OCI-LY1 (cell line): ENCODE data around the gene TP53RK.

Experiments used
- EZH2 ChIP-seq: fragments of 200-600 bp; sonication (generic), shearing (Covaris generic); IDR thresholded peaks from 2 replicates; pipeline ENCODE4 v1.8.0; 2017; ENCODE audit warnings: borderline replicate concordance, mixed run types, mild to moderate bottlenecking, antibody characterized with exemption, low read length, moderate library complexity, mixed read lengths
- TF ChIP-seq, protein P1 (sequence below): fragments of 200-600 bp; sonication (generic), shearing (Covaris generic); IDR thresholded peaks from 2 replicates; pipeline ENCODE4 v1.5.1; 2017; ENCODE audit warnings: mild to moderate bottlenecking, antibody characterized with exemption, low read length, moderate library complexity, mixed read lengths

DNA sequence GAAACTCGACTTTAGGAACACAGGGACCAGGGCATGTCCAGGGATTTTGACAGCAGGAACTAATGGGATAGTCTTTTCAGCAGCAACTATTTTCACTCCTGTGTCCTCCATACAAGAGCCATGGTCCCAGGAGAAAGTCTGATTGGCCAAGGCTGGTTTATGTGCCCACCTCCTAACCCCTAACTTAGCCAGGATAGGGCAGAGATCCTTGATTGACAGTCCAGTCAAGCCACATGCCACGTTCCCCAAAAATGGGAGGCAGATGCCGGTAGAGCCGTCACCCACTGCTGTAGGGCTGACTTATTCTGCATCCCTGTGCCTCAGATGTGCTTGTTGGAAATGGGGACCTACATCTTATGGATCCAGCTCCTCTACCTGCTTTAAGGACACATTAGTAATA, 42.5 kb upstream of the TP53RK start:
- TF ChIP-seq, protein P1, sequence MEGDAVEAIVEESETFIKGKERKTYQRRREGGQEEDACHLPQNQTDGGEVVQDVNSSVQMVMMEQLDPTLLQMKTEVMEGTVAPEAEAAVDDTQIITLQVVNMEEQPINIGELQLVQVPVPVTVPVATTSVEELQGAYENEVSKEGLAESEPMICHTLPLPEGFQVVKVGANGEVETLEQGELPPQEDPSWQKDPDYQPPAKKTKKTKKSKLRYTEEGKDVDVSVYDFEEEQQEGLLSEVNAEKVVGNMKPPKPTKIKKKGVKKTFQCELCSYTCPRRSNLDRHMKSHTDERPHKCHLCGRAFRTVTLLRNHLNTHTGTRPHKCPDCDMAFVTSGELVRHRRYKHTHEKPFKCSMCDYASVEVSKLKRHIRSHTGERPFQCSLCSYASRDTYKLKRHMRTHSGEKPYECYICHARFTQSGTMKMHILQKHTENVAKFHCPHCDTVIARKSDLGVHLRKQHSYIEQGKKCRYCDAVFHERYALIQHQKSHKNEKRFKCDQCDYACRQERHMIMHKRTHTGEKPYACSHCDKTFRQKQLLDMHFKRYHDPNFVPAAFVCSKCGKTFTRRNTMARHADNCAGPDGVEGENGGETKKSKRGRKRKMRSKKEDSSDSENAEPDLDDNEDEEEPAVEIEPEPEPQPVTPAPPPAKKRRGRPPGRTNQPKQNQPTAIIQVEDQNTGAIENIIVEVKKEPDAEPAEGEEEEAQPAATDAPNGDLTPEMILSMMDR = no peak
- no peak for TF ChIP-seq EZH2
